Large intestine (tissue), 3 donors: ENCODE measurements around the gene IL26. TPM values are rescaled to one million over a fixed set of nuclear protein-coding genes. Genes with fewer than 3 reads are reported as not detected.
"Not testable (repeated sequence)": the region's sequence is repeated elsewhere in the genome, so short reads cannot be mapped to it uniquely, and the experiment has no call there.

Experiments used
- DNase-seq, 2 donors: peaks; one replicate each; pipeline versions ENCODE4 v3.0.0 to v3.0.0-alpha.2; 2013
- H3K27ac ChIP-seq: one replicate; pipeline ENCODE4 v1.5.1; 2013; ENCODE audit warnings: low read length
- H3K27me3 ChIP-seq: 2 replicates; pipeline ENCODE4 v1.6.1; 2013; ENCODE audit warnings: low read length; ENCODE audit not compliant: control insufficient read depth, insufficient read depth
- H3K36me3 ChIP-seq: 2 replicates; pipeline ENCODE4 v1.6.1; 2013; ENCODE audit warnings: low read length; ENCODE audit not compliant: control insufficient read depth, insufficient read depth
- H3K4me1 ChIP-seq: one replicate; pipeline ENCODE4 v1.6.1; 2013; ENCODE audit warnings: low read length; ENCODE audit not compliant: control insufficient read depth, insufficient read depth
- H3K4me3 ChIP-seq: one replicate; pipeline ENCODE4 v1.5.1; 2013; ENCODE audit warnings: low read length
- H3K9me3 ChIP-seq: one replicate; pipeline ENCODE4 v1.6.1; 2013; ENCODE audit warnings: mild to moderate bottlenecking, low read depth, low read length, moderate library complexity; ENCODE audit not compliant: control insufficient read depth
- WGBS: methylation state at CpG from one replicate; pipeline ENCODE4 v1.1.5; 2013; ENCODE audit warnings: low lambda C conversion rate; ENCODE audit not compliant: insufficient coverage; 5-methylcytosine and 5-hydroxymethylcytosine counted together
- polyA plus RNA-seq: library from polyadenylated mRNA; unstranded; fragments of 120-200 nt; gene quantifications from one replicate; pipeline ENCODE4 v1.2.1, GENCODE V29; 2013

IL26 gene
- polyA plus RNA-seq, 1 donor = 0.10 TPM

GRCh38 chr12:68227356-68227755, 1.7 kb upstream of the IL26 start:
- no CpG with 5 or more reads among the region's 3 CpGs for WGBS
- peak; percentile 24 to 38 for DNase-seq
- Histone ChIP-seq H3K4me1 (no peaks in the 10 kb centered on the region), H3K27ac (no peak overlapping the region), H3K36me3 (no peaks in the 10 kb centered on the region), H3K27me3 (peaks cover 5% of the 10 kb centered on the region), H3K9me3 (no peaks in the 10 kb centered on the region), H3K4me3 (no peak overlapping the region)

GRCh38 chr12:68224613-68225285, 861 bp downstream of the IL26 start:
- no peak overlapping the region for H3K27ac ChIP-seq
- H3K9me3 ChIP-seq = no peaks in the 10 kb centered on the region
- H3K4me1 ChIP-seq = no peaks in the 10 kb centered on the region
- H3K27me3 ChIP-seq = peaks cover 3% of the 10 kb centered on the region
- no peaks in the 10 kb centered on the region for H3K36me3 ChIP-seq
- no peak for DNase-seq
- WGBS = 79% methylated on average over 3 of the region's 3 CpGs
- H3K4me3 ChIP-seq = no peak overlapping the region

GRCh38 chr12:68223067-68223747, 2.4 kb downstream of the IL26 start:
- H3K27ac ChIP-seq = no peak overlapping the region
- peak; percentile 68 to 73 for DNase-seq
- H3K4me1 ChIP-seq = no peaks in the 10 kb centered on the region
- no peaks in the 10 kb centered on the region for H3K9me3 ChIP-seq
- peaks cover 3% of the 10 kb centered on the region for H3K27me3 ChIP-seq
- H3K36me3 ChIP-seq = no peaks in the 10 kb centered on the region
- 15% methylated on average over 2 of the region's 12 CpGs for WGBS
- no peak overlapping the region for H3K4me3 ChIP-seq

GRCh38 chr12:68222326-68222725, 3.3 kb downstream of the IL26 start:
- no peaks in the 10 kb centered on the region for H3K36me3 ChIP-seq
- WGBS = no CpG with 5 or more reads among the region's 6 CpGs
- DNase-seq = peak in 1 of 2 donors; percentile 12
- no peak overlapping the region for H3K27ac ChIP-seq
- H3K9me3 ChIP-seq = no peaks in the 10 kb centered on the region
- peaks cover 3% of the 10 kb centered on the region for H3K27me3 ChIP-seq
- H3K4me1 ChIP-seq = no peaks in the 10 kb centered on the region
- H3K4me3 ChIP-seq = no peak overlapping the region

- H3K4me1 ChIP-seq = no peaks in the 10 kb centered on the region
- H3K4me3 ChIP-seq = no peak overlapping the region
- no peak for DNase-seq
- H3K27ac ChIP-seq = no peak overlapping the region
- H3K36me3 ChIP-seq = no peaks in the 10 kb centered on the region
- WGBS = 67% methylated on average over 1 of the region's 1 CpG
- H3K27me3 ChIP-seq = peaks cover 3% of the 10 kb centered on the region
- H3K9me3 ChIP-seq = no peaks in the 10 kb centered on the region
Observed at GRCh38 chr12:68221497-68221896, 4.1 kb downstream of the IL26 start.

- Histone ChIP-seq H3K27me3 (no peaks in the 10 kb centered on the region), H3K4me1 (no peaks in the 10 kb centered on the region), H3K4me3 (no peak overlapping the region), H3K36me3 (no peaks in the 10 kb centered on the region), H3K9me3 (no peaks in the 10 kb centered on the region), H3K27ac (no peak overlapping the region)
- 100% methylated on average over 1 of the region's 2 CpGs for WGBS
- DNase-seq = no peak
Observed at GRCh38 chr12:68210875-68211274, 14.7 kb downstream of the IL26 start.

- WGBS = no CpG with 5 or more reads among the region's 12 CpGs
- DNase-seq, H3K9me3 ChIP-seq, H3K4me1 ChIP-seq, H3K36me3 ChIP-seq, H3K27ac ChIP-seq, H3K4me3 ChIP-seq, H3K27me3 ChIP-seq: not testable (repeated sequence)
Observed at GRCh38 chr12:68209048-68209728, 16.4 kb downstream of the IL26 start.

GRCh38 chr12:68207276-68207675, 18.3 kb downstream of the IL26 start:
- Histone ChIP-seq H3K4me1 (no peaks in the 10 kb centered on the region), H3K27me3 (no peaks in the 10 kb centered on the region), H3K27ac (no peak overlapping the region), H3K36me3 (no peaks in the 10 kb centered on the region), H3K9me3 (no peaks in the 10 kb centered on the region), H3K4me3 (no peak overlapping the region)
- no peak for DNase-seq

- no CpG with 5 or more reads among the region's 1 CpG for WGBS
- no peak overlapping the region for H3K27ac ChIP-seq
- no peak overlapping the region for H3K4me3 ChIP-seq
- H3K27me3 ChIP-seq = no peaks in the 10 kb centered on the region
- no peak for DNase-seq
- no peaks in the 10 kb centered on the region for H3K36me3 ChIP-seq
- no peaks in the 10 kb centered on the region for H3K4me1 ChIP-seq
- no peaks in the 10 kb centered on the region for H3K9me3 ChIP-seq
Observed at GRCh38 chr12:68206446-68206845, 19.2 kb downstream of the IL26 start.

GRCh38 chr12:68203460-68203875, 22.1 kb downstream of the IL26 start:
- H3K4me1 ChIP-seq = no peaks in the 10 kb centered on the region
- H3K36me3 ChIP-seq = no peaks in the 10 kb centered on the region
- WGBS = no CpG with 5 or more reads among the region's 5 CpGs
- DNase-seq = no peak
- H3K9me3 ChIP-seq = no peaks in the 10 kb centered on the region
- no peak overlapping the region for H3K4me3 ChIP-seq
- no peak overlapping the region for H3K27ac ChIP-seq
- no peaks in the 10 kb centered on the region for H3K27me3 ChIP-seq
